HG03066 (cell line): Measurements from ENCODE around the gene HOOK2.

Source experiments
- ATAC-seq: cut with Tn5 transposase; IDR thresholded peaks from one replicate; pipeline ENCODE4 v1.9.1; 2021; ENCODE audit warnings: low read depth; ENCODE audit not compliant: unreplicated experiment

HOOK2 gene

DNA sequence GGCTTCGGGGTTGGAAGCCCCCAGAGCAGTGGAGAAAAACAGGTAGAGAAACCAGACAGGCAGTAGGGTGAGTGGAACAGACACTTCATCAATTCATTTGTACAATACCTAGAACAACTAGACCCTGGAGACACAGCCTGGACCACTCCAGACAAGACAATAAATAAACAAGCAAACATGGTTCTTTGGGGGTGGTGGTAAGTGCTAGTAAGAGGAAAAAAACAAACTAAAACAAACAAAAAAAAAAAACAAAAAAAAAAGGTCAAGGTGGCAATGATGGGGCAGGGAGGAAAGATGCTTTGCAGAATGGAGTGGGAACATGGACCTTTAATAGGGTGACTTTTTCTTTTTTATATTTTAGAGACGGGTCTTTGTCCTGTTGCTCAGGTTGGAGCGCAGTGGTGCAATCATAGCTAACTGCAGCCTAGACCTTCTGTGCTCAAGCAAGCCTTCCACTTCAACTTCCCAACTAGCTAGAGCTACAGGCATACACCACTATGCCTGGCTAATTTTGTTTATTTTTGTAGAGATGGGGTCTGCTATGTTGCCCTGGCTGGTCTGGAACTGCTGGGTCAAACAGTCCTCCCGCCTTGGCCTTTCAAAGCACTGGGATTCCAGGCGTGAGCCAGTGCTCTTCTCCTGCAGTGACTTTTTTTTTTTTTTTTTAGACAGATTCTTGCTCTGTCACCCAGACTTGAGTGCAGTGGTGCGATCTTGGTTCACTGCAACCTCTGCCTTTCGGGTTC lies 19.0 kb upstream of the HOOK2 start:
- no peak for ATAC-seq

- ATAC-seq = no peak
Observed at GRCh38 chr19:12793290-12794195, 18.2 kb upstream of the HOOK2 start.

- ATAC-seq = no peak
Observed at GRCh38 chr19:12792853-12793289, 17.5 kb upstream of the HOOK2 start.

- no peak for ATAC-seq
Observed at GRCh38 chr19:12792051-12792852, 16.9 kb upstream of the HOOK2 start.

DNA sequence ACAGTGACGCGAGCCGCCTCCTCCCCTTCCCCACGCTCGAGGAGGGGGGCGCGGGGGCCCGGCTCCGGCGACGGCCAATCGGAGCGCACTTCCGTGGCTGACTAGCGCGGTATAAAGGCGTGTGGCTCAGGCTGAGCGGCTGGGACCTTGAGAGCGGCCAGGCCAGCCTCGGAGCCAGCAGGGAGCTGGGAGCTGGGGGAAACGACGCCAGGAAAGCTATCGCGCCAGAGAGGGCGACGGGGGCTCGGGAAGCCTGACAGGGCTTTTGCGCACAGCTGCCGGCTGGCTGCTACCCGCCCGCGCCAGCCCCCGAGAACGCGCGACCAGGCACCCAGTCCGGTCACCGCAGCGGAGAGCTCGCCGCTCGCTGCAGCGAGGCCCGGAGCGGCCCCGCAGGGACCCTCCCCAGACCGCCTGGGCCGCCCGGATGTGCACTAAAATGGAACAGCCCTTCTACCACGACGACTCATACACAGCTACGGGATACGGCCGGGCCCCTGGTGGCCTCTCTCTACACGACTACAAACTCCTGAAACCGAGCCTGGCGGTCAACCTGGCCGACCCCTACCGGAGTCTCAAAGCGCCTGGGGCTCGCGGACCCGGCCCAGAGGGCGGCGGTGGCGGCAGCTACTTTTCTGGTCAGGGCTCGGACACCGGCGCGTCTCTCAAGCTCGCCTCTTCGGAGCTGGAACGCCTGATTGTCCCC lies 16.1 kb upstream of the HOOK2 start, which contains the start of gene JUNB:
JUNB (plus strand) TSS at position 142 of the 706 bp plus-strand sequence; CDS start at position 428, 286 bp downstream.
- ATAC-seq = no peak

- no peak for ATAC-seq
Observed at GRCh38 chr19:12790628-12791344, 15.4 kb upstream of the HOOK2 start.

GRCh38 chr19:12789904-12790619 lies 14.7 kb upstream of the HOOK2 start:
- peak; percentile 45 for ATAC-seq

DNA sequence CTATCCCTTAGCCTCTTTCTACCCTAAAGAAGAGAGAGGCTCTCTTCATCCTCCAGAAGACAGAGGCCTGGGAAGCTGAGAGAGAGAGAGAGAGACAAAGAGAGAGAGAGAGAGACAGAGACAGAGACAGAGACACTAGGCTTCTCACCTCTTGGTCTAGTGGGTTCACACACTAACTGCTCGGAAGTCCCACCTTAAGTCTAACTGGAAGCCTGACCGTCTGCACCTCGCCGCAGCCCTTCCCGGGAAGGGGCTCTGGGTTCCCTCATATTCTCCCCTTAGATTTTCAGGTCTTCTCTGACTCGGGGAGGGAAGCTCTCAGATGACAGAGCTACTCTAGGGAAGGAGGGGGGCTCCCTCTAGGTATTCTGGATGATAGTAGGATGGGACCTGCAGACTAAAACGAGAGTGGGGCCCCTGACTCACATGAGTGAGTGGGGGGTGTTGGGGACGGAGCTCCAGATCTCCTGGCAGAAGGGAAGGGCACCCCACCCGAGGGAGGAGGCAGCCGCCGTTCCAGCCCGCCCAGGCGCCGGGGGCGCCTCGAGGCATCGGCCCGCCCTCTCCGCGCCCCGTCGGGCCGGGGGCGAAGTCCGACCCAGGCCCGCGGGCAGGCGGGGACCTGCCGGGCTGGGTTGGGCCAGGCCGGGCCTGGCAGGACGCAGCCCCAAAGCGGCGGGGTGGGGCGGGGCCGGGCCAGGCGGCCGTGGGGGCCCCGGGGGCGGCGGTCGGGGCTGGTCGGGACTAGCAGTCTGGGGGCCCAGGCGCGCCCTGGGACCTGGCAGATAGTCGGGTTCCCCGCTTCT lies 13.9 kb upstream of the HOOK2 start:
- ATAC-seq = no peak

DNA sequence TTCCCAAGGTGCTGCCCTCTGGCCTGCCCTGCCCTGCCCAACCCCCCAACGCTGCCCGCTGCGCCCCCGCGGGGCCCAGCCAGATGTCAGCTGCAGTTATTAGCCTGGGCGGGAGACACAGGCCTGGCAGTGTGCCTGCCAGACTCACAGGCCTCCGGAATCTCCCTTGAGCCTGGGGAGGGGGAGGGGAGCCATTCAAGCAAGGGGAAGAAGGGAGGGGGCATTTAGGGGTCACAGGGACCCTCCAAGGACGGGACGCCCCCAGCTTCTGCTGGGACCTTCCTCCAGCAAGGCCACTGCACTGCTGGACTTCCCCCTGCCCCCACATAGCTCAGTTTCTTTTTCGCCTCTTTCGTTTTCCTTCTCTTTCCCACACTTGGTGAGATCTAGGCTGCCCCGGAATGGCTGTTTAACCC lies 13.3 kb upstream of the HOOK2 start:
- no peak for ATAC-seq

DNA sequence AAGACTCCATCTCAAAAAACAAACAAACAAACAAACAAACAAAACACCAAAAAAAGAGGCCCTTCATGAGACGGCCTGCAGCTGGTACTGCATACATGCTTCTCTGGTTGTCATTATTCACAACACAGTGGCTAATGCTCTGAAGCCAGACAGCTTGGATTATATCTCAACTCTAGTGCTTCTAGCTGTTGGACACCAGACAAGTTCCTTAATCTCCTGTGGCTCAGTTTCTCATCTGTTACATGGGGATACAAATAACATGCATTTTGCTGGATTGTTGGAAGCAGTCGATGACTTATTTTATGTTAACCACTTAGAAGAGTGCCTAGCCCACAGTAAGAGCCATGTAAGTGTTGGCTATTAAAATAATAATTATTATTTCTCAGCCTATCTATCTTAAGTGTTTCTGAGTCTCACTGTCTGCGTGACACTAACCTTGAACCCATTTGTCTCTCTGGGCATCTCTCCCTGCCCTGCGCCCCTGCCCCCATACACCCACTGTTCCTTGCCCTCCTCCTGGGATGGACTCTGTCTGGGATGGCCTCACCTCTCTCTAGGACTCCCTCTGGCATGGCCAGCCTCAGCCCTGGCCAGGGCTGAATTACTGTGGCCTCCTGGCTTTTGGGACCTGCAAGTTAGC lies 12.8 kb upstream of the HOOK2 start:
- no peak for ATAC-seq

GRCh38 chr19:12787458-12787857 lies 12.1 kb upstream of the HOOK2 start:
- no peak for ATAC-seq

GRCh38 chr19:12786952-12787351 lies 11.6 kb upstream of the HOOK2 start:
- no peak for ATAC-seq

GRCh38 chr19:12786141-12786870 lies 11.0 kb upstream of the HOOK2 start:
- ATAC-seq = no peak

GRCh38 chr19:12785431-12786031 lies 10.2 kb upstream of the HOOK2 start:
- no peak for ATAC-seq

GRCh38 chr19:12784871-12785430 lies 9.6 kb upstream of the HOOK2 start:
- no peak for ATAC-seq

- ATAC-seq = no peak
Observed at GRCh38 chr19:12784394-12784870, 9.1 kb upstream of the HOOK2 start.
